Measurements from ENCODE around the gene HMX1.

- no peak for TF ChIP-seq POLR2A (IDR thresholded peaks at IDR 0.05)
- TF ChIP-seq, protein P1, sequence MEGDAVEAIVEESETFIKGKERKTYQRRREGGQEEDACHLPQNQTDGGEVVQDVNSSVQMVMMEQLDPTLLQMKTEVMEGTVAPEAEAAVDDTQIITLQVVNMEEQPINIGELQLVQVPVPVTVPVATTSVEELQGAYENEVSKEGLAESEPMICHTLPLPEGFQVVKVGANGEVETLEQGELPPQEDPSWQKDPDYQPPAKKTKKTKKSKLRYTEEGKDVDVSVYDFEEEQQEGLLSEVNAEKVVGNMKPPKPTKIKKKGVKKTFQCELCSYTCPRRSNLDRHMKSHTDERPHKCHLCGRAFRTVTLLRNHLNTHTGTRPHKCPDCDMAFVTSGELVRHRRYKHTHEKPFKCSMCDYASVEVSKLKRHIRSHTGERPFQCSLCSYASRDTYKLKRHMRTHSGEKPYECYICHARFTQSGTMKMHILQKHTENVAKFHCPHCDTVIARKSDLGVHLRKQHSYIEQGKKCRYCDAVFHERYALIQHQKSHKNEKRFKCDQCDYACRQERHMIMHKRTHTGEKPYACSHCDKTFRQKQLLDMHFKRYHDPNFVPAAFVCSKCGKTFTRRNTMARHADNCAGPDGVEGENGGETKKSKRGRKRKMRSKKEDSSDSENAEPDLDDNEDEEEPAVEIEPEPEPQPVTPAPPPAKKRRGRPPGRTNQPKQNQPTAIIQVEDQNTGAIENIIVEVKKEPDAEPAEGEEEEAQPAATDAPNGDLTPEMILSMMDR (IDR thresholded peaks at IDR 0.05), result no peak
Measured at GRCh38 chr4:8846826-8847225, 24.8 kb downstream of the HMX1 start.
